ENCODE measurements around the gene SLC9A6.

SLC9A6 gene

GRCh38 chrX:136039968-136040367 is 54.7 kb downstream of the SLC9A6 start (continued):
- TF ChIP-seq INSM2 (tag by site-specific recombination; IDR thresholded peaks at IDR 0.05) = no peak
- no peak for TF ChIP-seq ZNF132 (tag by site-specific recombination; IDR thresholded peaks at IDR 0.05; ENCODE audit: borderline replicate concordance)
- no peak for TF ChIP-seq ZNF600 (tag by site-specific recombination; IDR thresholded peaks at IDR 0.05)
- TF ChIP-seq PRDM10 (tag by site-specific recombination; IDR thresholded peaks at IDR 0.05) = peak; percentile 64; the same call in 1 of the 2 replicates
- TF ChIP-seq ZBTB20 (tag by site-specific recombination; IDR thresholded peaks at IDR 0.05) = no peak
- TF ChIP-seq ZIC2 (tag by site-specific recombination; IDR thresholded peaks at IDR 0.05) = no peak
- TF ChIP-seq ZNF184 (tag by site-specific recombination; IDR thresholded peaks at IDR 0.05) = no peak
- peak; percentile 79 for TF ChIP-seq ZFP69B (tag by site-specific recombination; IDR thresholded peaks at IDR 0.05)

- Histone ChIP-seq H3K27ac (ENCODE audit: extremely low read depth, low read depth, low read length) (no peak overlapping the region), H3K4me3 (ENCODE audit: low read depth, low read length) (no peak overlapping the region), H3K9me3 (ENCODE audit: control insufficient read depth, insufficient read depth, low read depth, low read length) (no peaks in the 10 kb centered on the region), H3K4me1 (ENCODE audit: control insufficient read depth, insufficient read depth, low read length) (peaks cover 15% of the 10 kb centered on the region), H3K36me3 (ENCODE audit: control insufficient read depth in 2 of 2, insufficient read depth in 1 of 2, low read length in 2 of 2) (peaks cover 0 to 5% of the 10 kb centered on the region in 2 experiments; a peak in 1 of 3 replicates)
- TF ChIP-seq GLI2 (tag by site-specific recombination; IDR thresholded peaks at IDR 0.05; ENCODE audit: borderline replicate concordance, low read depth) = no peak
- TF ChIP-seq ZNF629 (tag by site-specific recombination; IDR thresholded peaks at IDR 0.05) = 0 out of 2 replicates have a peak, but pooled peaks have one; percentile 5
- ChIA-PET CTCF (interaction anchor here (0.6 to 2.1 kb wide), 2 partner anchors 13 to 368 kb away, joined by 3 to 7 read pairs; no protein-coding TSS in a partner anchor), POLR2A (interaction anchor here (1.2 kb wide), 1 partner anchor 10 kb away, joined by 3 read pairs; no protein-coding TSS in a partner anchor)
Observed at GRCh38 chrX:136041254-136041812, 56.1 kb downstream of the SLC9A6 start.

- Histone ChIP-seq H3K36me3 (ENCODE audit: control insufficient read depth in 2 of 2, insufficient read depth in 1 of 2, low read length in 2 of 2) (peaks cover 0 to 5% of the 10 kb centered on the region in 2 experiments; a peak in 1 of 3 replicates), H3K4me3 (ENCODE audit: low read depth, low read length) (no peak overlapping the region), H3K9me3 (ENCODE audit: control insufficient read depth, insufficient read depth, low read depth, low read length) (no peaks in the 10 kb centered on the region), H3K4me1 (ENCODE audit: control insufficient read depth, insufficient read depth, low read length) (peaks cover 19% of the 10 kb centered on the region), H3K27ac (ENCODE audit: extremely low read depth, low read depth, low read length) (peak overlapping the region; percentile 7; the same call in 1 of the 2 replicates)
- peak; percentile 68 for TF ChIP-seq WT1 (tag by site-specific recombination; IDR thresholded peaks at IDR 0.05)
- no peak for TF ChIP-seq PBX3 (CRISPR knock-in tag; IDR thresholded peaks at IDR 0.05)
- POLR2A ChIA-PET = no interaction called here
- CTCF ChIA-PET = interaction anchor here (1.0 to 1.5 kb wide), 2 partner anchors 10 to 17 kb away, joined by 3 read pairs; no protein-coding TSS in a partner anchor
Observed at GRCh38 chrX:136045008-136045407, 59.8 kb downstream of the SLC9A6 start.
